Measurements from ENCODE around the gene IGHMBP2.

The IGHMBP2 gene

GRCh38 chr11:68934321-68934645, 30.6 kb downstream of the IGHMBP2 start:
- TF ChIP-seq CTCF (IDR thresholded peaks at IDR 0.05; ENCODE audit: extremely low read depth, missing control alignments) = no peak
- no peak for DNase-seq (ENCODE audit: low spot score)

DNA sequence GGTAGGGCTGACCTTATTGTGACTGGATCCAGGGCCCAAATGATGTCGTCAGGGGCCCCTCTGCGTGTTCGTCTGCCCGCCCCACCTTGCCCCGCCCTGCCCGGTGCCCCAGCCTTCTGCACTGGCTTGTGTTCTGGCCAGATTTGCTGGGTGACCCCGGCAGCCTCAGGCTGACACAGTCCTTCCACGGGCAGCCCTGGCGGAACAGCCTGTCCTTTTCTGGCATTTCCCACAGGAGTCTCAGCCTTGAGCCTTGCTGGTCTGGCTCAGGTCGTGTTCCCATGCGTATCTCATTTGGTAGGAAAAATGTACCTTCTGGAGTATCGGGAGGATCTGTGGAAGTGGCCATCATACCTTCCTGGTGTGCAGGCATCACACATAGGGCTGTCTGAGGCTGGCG, 31.0 kb downstream of the IGHMBP2 start:
- no peak for DNase-seq (ENCODE audit: low spot score)
- TF ChIP-seq CTCF (IDR thresholded peaks at IDR 0.05; ENCODE audit: extremely low read depth, missing control alignments) = no peak

GRCh38 chr11:68935066-68935465, 31.4 kb downstream of the IGHMBP2 start:
- TF ChIP-seq CTCF (IDR thresholded peaks at IDR 0.05; ENCODE audit: extremely low read depth, missing control alignments) = no peak
- DNase-seq (ENCODE audit: low spot score) = no peak

GRCh38 chr11:68935516-68936357, 32.0 kb downstream of the IGHMBP2 start:
- no peak for TF ChIP-seq CTCF (IDR thresholded peaks at IDR 0.05; ENCODE audit: extremely low read depth, missing control alignments)
- no peak for DNase-seq (ENCODE audit: low spot score)

DNA sequence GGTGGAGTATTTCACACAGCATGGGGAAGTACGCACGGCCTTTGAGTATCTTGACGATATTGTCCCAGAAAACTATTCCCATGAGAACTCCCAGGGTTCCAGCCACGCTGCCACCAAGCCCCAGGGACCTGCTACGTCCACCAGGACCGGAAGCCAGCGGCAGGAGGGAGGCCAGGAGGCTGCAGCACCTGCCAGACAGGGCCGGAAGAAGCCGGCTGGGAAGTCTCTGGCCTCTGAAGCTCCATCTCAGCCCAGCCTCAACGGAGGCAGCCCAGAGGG, 32.6 kb downstream of the IGHMBP2 start:
- no peak for TF ChIP-seq CTCF (IDR thresholded peaks at IDR 0.05; ENCODE audit: extremely low read depth, missing control alignments)
- DNase-seq (ENCODE audit: low spot score) = no peak

DNA sequence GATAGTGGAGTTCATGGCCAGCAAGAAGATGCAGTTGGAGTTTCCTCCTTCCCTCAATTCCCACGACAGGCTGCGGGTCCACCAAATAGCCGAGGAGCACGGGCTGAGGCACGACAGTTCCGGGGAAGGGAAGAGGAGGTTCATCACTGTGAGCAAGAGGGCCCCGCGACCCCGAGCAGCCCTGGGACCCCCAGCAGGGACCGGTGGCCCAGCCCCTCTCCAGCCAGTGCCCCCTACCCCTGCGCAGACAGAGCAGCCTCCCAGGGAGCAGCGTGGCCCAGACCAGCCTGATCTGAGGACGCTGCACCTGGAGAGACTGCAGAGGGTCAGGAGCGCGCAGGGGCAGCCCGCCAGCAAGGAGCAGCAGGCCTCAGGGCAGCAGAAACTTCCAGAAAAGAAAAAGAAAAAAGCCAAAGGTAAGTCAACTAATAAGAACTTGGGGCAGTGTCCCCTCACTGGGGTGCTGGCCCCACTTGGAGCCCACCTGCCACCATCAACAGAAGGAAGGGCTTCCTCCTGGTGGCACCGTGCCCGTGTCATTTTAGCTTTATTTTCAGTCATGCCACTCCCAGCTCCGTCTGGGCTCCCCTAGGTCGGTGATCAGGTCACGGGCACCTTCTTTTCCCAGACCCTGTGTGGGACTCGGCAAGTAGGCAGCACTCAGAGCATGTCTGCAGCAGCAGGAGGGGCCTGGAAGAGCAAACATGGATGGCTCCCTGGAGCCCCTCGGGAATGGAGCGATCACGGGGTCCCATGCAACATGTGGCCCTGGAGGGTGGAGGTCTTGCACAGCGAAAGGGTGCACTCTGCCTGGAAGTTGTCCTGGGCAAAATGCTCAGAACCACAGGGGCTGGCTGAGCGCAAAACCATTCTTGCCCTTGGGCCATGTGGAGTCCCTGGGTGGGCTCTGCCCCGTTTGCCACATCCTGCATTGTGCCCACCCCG, 33.3 kb downstream of the IGHMBP2 start:
- DNase-seq (ENCODE audit: low spot score) = no peak
- no peak for TF ChIP-seq CTCF (IDR thresholded peaks at IDR 0.05; ENCODE audit: extremely low read depth, missing control alignments)

GRCh38 chr11:68938088-68938487, 34.4 kb downstream of the IGHMBP2 start:
- TF ChIP-seq CTCF (IDR thresholded peaks at IDR 0.05; ENCODE audit: extremely low read depth, missing control alignments) = no peak
- no peak for DNase-seq (ENCODE audit: low spot score)

All from GM20000 (cell line).